Endothelial cell of hepatic sinusoid (primary cell): ENCODE measurements around the gene FBH1.
"Not testable (repeated sequence)": the region's sequence is repeated elsewhere in the genome, so short reads cannot be mapped to it uniquely, and the experiment has no call there.

ENCODE experiments used
- in situ Hi-C: cut with HindIII; loops from 2 replicates; pipeline ENCODE4 v1.10.0; 2017; ENCODE audit warnings: low sequenced_read_pairs

Gene FBH1

DNA sequence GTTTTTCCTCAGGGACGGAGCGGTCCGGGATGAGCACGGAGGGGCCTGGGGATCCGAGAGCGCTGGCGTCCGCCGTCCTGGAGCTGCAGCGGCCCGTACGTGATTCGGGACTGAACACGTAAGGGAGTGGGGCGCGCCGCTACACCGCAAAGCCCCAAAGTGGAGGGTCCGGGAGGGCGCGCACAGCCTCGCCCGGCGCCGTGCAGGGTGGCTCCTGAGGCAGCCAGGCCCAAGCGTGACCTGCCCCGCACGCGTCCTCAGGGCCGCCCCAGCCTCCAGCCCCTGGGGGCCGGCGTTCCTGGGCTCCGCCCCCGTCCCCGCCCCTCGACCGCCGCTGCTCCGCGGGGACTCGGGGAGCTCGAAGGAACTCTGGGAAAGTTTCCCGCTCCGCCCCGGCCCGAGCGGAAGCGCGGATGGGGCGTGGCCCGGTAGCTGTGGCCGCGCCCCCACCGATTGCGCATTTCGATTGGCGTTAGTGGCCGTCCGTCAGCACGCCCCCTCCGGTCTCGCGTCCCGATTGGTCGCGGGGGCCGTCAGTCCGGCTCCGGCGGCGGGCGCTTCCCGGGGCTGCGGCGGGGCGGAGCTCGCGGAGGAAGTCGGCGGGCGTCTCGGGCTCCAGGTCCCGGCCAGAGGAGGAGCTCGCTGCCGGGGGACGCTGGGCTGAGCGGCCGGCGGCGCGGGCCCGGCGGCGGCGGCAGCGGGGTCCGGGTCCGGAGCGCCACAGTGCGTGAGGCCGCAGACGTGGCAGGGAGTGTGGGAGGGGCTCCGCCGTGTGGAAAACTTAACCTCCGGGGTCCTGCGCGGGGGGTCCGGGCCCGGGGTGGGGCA, at the start of gene FBH1, which contains the start of gene ANKRD16:
Gene FBH1, plus strand, starts transcription at position 620 of the 828 bp plus-strand sequence. Its CDS starts 103 bp downstream, at position 723.
Gene ANKRD16, minus strand, starts transcription at position 270 of the 828 bp plus-strand sequence. CDS start 539 bp downstream, outside the sequence.
- in situ Hi-C loops, result no loop called here

GRCh38 chr10:5840314-5841307, 49.4 kb upstream of the FBH1 start:
- in situ Hi-C loops, result no loop called here

DNA sequence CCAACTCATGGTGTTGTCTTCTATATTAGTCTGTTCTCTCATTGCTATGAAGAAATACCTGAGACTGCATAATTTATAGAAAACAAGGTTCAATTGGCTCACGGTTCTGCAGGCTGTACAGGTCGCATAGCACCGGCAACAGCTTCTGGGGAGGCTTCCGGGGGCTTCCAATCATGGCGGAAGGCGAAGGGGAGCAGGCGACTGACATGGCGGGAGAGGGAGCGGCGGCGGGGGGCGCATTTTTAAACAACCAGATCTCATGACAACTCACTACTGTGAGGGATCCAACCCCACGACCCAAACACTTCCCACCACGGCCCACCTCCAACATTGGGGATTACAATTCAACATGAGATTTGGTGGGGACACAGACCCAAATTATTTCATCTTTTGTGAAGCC, 48.1 kb upstream of the FBH1 start:
- in situ Hi-C loops, result no loop called here

- in situ Hi-C loops, result no loop called here
Measured at GRCh38 chr10:5843686-5844344, 46.2 kb upstream of the FBH1 start.

GRCh38 chr10:5844345-5845055, 45.5 kb upstream of the FBH1 start:
- in situ Hi-C loops, result no loop called here

DNA sequence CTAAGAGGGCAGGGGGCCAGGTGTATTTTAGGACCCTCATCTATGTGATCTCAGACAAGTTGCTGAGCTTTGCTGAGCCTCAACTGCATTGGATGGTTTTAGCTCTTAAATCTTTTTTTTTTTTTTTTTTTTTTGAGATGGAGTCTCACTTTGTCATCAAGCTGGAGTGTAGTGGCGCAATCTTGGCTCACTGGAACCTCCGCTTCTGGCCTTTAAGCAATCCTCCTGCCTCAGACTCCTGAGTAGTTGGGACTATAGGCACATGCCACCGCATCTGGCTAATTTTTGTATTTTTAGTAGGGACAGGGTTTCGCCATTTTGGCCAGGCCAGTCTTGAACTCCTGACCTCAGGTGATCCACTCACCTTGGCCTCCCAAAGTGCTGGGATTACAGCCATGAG, 43.4 kb upstream of the FBH1 start:
- in situ Hi-C loops, result not testable (repeated sequence)

DNA sequence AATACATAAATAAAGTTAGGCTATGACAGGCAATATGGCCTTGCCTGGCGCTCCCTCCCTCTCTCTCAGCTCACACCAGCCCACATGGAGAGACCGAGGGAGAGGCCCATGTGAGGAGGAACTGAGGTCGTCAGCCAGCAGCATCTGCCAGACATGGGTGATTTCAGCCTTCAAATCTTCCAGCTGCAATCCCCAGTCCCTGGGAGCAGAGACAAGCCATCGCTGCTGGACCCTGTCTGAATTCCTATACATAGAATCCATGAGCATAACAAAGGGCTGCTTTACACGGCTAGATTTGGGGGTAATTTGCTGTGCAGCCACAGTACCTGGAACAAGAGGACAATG, 35.9 kb upstream of the FBH1 start:
- in situ Hi-C loops, result no loop called here

DNA sequence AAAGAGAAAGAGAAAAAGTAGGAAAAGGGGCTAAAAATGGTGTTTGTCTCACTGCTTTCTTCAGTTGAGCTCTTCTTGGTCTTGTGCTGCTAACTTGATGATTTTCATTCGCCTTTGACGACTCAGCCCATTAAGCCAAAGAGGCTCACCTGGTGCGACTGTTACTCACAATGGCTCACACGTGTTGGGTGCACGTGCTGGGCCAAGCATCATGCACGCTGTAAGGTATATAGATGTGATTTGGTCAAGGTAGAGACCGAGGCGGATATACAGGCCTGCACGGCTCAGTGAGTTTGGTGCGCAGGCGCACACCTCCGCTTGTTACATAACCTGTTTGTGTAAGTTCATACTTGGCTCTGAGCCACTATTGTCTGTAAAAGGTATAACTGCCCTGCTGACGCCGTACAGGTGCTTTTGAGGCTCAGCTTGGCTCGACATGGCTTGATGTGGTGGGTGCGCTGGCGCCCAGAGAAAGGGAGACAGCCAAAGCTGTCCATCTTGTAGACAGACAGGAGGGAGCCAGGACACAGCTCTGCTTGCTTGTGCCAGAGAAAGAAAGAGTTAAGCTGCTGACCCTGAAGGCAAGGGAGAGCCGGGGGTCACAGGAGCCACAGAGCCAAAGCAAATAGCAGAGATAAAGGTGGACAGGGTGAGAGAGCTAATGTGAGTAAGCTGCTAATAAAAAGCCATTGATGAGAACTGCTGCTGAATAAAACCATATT, 33.9 kb upstream of the FBH1 start:
- in situ Hi-C loops, result no loop called here

- in situ Hi-C loops, result no loop called here
Measured at GRCh38 chr10:5856701-5857004, 33.4 kb upstream of the FBH1 start.

DNA sequence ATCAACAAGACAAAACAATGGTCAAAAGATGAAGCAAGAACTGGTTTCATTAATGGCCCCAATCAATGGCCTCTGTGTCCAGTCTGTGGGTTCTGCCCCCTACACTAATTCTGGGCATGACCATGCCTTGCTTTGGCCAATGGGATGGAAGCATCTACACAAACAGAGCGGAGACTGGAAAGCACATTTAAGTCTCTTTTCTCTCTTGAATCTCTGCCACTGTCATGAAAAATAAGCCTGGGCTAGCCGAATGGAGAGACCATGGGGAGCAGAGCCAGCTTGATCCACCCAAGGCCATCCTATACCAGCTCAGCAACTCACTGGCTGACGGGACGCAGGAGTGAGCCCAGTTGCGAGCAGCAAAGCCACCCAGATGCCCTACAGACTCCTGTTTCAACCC, 31.2 kb upstream of the FBH1 start:
- in situ Hi-C loops, result no loop called here

DNA sequence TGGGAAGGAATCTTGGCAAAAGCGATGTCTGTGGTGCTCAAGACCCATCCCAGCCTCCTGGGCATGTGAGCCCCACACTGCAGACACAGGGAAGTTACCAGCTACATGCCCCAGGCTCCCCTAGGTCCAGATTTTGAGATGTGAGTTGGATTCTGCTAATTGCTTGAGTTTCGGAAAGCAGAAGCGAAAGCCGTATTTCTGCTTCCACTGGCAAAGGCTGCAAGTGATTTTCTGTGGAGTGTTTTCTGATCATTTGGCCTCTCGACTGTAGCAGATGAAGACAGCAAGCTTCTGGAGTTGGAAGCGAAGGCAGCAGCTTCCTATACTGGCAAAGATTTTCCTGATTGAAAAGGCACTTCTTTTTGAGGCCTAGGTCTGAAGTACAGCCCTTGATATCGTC, 30.0 kb upstream of the FBH1 start:
- in situ Hi-C loops, result no loop called here

DNA sequence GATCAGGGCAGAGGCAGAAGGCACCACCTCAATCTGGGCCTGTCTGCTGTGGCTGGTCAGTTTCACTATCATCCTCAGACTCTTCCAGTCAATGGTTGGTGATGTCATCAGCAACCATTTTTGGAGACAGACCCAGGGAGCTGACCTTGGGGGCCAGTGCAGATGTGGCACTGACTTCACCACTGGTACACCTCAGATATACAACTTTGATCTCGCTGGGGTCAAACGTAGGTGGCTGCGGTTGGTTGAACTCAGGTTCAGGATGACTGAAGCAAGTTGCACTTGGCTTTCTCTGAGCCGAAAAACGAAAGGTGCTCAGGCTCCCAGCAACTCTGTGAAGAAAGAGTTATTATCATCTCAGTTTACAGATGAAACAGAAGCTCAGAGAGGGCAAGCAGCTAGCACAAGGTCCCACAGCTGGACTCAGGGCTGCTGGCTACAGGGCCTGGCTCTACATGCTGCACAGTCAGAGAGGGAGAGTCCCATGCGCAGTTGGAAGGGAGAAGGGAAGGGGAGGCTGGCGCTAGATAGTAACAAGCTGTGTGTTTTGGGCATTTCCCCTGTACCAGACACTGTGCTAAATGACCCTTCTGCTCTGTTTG, 27.6 kb upstream of the FBH1 start:
- in situ Hi-C loops, result no loop called here

GRCh38 chr10:5862981-5863685, 26.9 kb upstream of the FBH1 start:
- in situ Hi-C loops, result not testable (repeated sequence)

DNA sequence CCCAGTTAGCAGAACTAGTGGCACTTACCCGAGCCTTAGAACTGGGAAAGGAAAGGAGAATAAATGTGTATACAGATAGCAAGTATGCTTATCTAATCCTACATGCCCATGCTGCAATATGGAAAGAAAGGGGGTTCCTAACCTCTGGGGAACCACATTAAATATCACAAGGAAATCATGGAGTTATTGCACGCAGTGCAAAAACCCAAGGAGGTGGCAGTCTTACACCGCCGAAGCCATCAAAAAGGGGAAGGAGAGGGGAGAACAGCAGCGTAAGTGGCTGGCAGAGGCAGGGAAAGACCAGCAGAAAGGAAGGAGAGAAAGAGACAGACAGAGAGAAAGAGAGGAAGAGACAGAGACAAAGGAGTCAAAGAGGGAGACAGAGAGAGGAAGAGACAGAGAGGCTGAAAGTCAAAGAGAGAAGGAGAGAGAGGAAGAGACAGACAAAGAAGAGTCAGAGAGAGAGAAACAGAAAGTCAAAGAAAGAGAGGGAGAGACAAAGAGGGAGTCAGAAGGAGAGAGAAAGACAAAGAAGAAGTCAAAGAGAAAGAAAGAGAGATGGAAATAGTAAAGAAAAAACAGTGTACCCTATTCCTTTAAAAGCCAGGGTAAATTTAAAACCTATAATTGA, 23.5 kb upstream of the FBH1 start:
- in situ Hi-C loops, result not testable (repeated sequence)

- in situ Hi-C loops, result not testable (repeated sequence)
Measured at GRCh38 chr10:5867091-5867615, 22.9 kb upstream of the FBH1 start.

DNA sequence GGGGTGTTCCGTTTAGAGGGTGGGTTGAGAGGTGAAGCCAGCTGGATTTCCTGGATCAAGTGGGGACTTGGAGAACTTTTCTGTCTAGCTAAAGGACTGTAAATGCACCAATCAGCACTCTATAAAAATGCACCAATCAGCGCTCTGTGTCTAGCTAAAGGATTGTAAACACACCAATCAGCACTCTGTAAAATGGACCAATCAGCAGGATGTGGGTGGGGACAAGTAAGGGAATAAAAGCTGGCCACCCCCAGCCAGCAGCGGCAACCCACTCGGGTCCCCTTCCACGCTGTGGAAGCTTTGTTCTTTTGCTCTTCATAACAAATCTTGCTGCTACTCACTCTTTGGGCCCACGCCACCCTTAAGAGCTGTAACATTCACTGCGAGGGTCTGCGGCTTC, 21.7 kb upstream of the FBH1 start:
- in situ Hi-C loops, result not testable (repeated sequence)

DNA sequence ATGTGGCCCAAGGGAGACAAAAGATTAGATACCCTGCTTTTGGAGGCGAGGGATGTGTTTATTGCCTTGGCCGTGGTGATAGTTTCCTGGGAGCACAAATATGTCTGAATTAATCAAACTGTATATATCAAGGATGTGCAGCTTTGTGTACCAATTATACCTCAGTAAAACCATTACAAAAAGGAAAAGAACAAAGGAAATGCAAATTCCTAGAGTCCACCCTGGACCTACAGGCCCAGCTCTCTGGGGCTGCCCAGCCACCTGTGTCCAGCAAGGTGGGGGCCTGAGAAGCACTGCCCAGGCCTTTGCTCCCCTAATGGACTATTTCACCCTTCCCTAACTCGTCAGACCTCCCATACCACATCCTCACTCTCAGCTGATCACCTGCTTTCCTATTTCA, 20.9 kb upstream of the FBH1 start:
- in situ Hi-C loops, result no loop called here

DNA sequence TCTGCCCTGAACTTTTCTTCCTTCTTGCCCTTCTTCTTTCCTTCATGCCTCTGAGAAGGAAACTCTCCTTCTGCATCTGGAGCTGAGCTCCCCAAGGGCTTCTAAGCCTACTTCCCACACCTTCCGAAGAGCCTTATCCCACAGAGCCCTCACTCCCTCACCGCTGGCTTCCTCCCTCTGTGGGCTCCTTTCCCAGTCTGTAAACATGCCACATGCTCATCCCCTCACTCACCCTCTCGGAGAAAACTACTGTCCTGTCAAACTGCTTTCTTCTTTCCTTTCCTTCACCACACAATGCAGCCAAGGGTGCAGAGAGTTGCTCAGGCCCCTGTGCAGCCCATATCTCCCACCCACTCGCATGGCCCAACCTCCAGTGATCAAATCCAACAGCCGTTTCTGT, 18.4 kb upstream of the FBH1 start:
- in situ Hi-C loops, result no loop called here
